NCI-H1417 treated with DMSO at 0.1 percent for 48 hours (cell line): Measurements from ENCODE around the gene ATP6V0D1.

Experiments
- DNase-seq: peaks from one replicate; lab custom pipeline; 2025; lab: John Stamatoyannopoulos, UW

ATP6V0D1 gene

GRCh38 chr16:67463059-67463458 lies 17.9 kb downstream of the ATP6V0D1 start:
- no peak for DNase-seq

GRCh38 chr16:67462279-67462655 lies 18.7 kb downstream of the ATP6V0D1 start:
- no peak for DNase-seq

GRCh38 chr16:67461600-67462278 lies 19.2 kb downstream of the ATP6V0D1 start:
- DNase-seq = no peak

- no peak for DNase-seq
These were observed 20.0 kb downstream of the ATP6V0D1 start for GRCh38 chr16:67460961-67461360.

- no peak for DNase-seq
These were observed 20.8 kb downstream of the ATP6V0D1 start for GRCh38 chr16:67460168-67460567.

GRCh38 chr16:67459861-67460150 lies 21.2 kb downstream of the ATP6V0D1 start:
- DNase-seq = no peak

- DNase-seq = no peak
These were observed 21.7 kb downstream of the ATP6V0D1 start for GRCh38 chr16:67459066-67459860.

- DNase-seq = no peak
These were observed 22.8 kb downstream of the ATP6V0D1 start for GRCh38 chr16:67458121-67458641.

GRCh38 chr16:67457611-67458010 lies 23.3 kb downstream of the ATP6V0D1 start:
- no peak for DNase-seq

- no peak for DNase-seq
These were observed 24.4 kb downstream of the ATP6V0D1 start for GRCh38 chr16:67456391-67457081.

- DNase-seq = no peak
These were observed 26.1 kb downstream of the ATP6V0D1 start for GRCh38 chr16:67454852-67455251.

GRCh38 chr16:67454104-67454503 lies 26.9 kb downstream of the ATP6V0D1 start:
- DNase-seq = no peak

- no peak for DNase-seq
These were observed 29.1 kb downstream of the ATP6V0D1 start for GRCh38 chr16:67451704-67452435.

- no peak for DNase-seq
These were observed 29.8 kb downstream of the ATP6V0D1 start for GRCh38 chr16:67451061-67451703.

- DNase-seq = no peak
These were observed 31.2 kb downstream of the ATP6V0D1 start for GRCh38 chr16:67449739-67450138.

GRCh38 chr16:67449336-67449735 lies 31.6 kb downstream of the ATP6V0D1 start:
- no peak for DNase-seq

- no peak for DNase-seq
These were observed 32.4 kb downstream of the ATP6V0D1 start for GRCh38 chr16:67448580-67448979.

- DNase-seq = no peak
These were observed 33.4 kb downstream of the ATP6V0D1 start for GRCh38 chr16:67447508-67448076.

- DNase-seq = no peak
These were observed 33.9 kb downstream of the ATP6V0D1 start for GRCh38 chr16:67446968-67447507.

GRCh38 chr16:67445913-67446907 lies 34.7 kb downstream of the ATP6V0D1 start:
- no peak for DNase-seq
